Adrenal gland (tissue), 5 donors: ENCODE measurements around the gene KRT79.

ENCODE experiments used
- CTCF ChIP-seq, 6 experiments: fragments of 450-650 bp in 4 of 6; fragments of 200-600 bp in 2 of 6; sonication (generic) in 1 of 6; IDR thresholded peaks; 1 replicate in 5 of 6; 2 replicates in 1 of 6; pipeline versions ENCODE4 v1.5.1 to v1.8.0; 2016 to 2021; ENCODE audit warnings: antibody characterized with exemption in 6 of 6, mild to moderate bottlenecking in 2 of 6, moderate library complexity in 1 of 6
- POLR2A ChIP-seq, 2 donors: fragments of 450-650 bp; IDR thresholded peaks; one replicate each; pipeline ENCODE4 v1.6.1; 2017; ENCODE audit warnings: antibody characterized with exemption in 2 of 2, mild to moderate bottlenecking in 2 of 2, moderate library complexity in 1 of 2
- donor health status: DM: no; HTN: no; CAD: no.

DNA sequence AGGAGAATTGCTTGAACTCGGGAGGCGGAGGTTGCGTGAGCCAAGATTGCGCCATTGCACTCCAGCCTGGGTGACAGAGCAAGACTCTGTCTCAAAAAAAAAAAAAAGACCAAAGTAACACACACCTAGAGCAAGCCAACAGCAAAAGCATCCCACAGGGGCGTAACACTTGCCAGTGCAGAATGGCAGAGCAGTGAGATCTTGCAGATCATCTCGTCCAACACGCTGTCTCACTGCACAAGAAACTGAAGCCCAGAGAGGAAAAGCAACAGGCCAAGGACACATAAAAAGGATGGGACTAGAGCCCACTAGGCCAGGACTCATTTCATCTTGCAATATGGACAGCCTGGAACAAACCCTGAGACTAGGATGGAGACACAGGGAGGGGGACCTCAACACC lies 27.4 kb upstream of the KRT79 start:
- TF ChIP-seq CTCF (IDR thresholded peaks at IDR 0.05), result no peak
- TF ChIP-seq POLR2A (IDR thresholded peaks at IDR 0.05), result no peak
